Large intestine (tissue), 3 donors: ENCODE data around the gene PTPN4. TPM values are rescaled to one million over a fixed set of nuclear protein-coding genes. Genes with fewer than 3 reads are reported as not detected.

Source experiments
- DNase-seq, 2 donors: peaks; one replicate each; pipeline versions ENCODE4 v3.0.0 to v3.0.0-alpha.2; 2013
- H3K27ac ChIP-seq: one replicate; pipeline ENCODE4 v1.5.1; 2013; ENCODE audit warnings: low read length
- H3K27me3 ChIP-seq: 2 replicates; pipeline ENCODE4 v1.6.1; 2013; ENCODE audit warnings: low read length; ENCODE audit not compliant: control insufficient read depth, insufficient read depth
- H3K36me3 ChIP-seq: 2 replicates; pipeline ENCODE4 v1.6.1; 2013; ENCODE audit warnings: low read length; ENCODE audit not compliant: control insufficient read depth, insufficient read depth
- H3K4me1 ChIP-seq: one replicate; pipeline ENCODE4 v1.6.1; 2013; ENCODE audit warnings: low read length; ENCODE audit not compliant: control insufficient read depth, insufficient read depth
- H3K4me3 ChIP-seq: one replicate; pipeline ENCODE4 v1.5.1; 2013; ENCODE audit warnings: low read length
- H3K9me3 ChIP-seq: one replicate; pipeline ENCODE4 v1.6.1; 2013; ENCODE audit warnings: mild to moderate bottlenecking, low read depth, low read length, moderate library complexity; ENCODE audit not compliant: control insufficient read depth
- WGBS: methylation state at CpG from one replicate; pipeline ENCODE4 v1.1.5; 2013; ENCODE audit warnings: low lambda C conversion rate; ENCODE audit not compliant: insufficient coverage; 5-methylcytosine and 5-hydroxymethylcytosine counted together
- polyA plus RNA-seq: library from polyadenylated mRNA; unstranded; fragments of 120-200 nt; gene quantifications from one replicate; pipeline ENCODE4 v1.2.1, GENCODE V29; 2013

Gene PTPN4
- polyA plus RNA-seq, 1 donor: 13.3 TPM

- peaks cover 10% of the 10 kb centered on the region for H3K36me3 ChIP-seq
- H3K4me1 ChIP-seq: no peaks in the 10 kb centered on the region
- 100% methylated on average over 1 of the region's 2 CpGs for WGBS
- no peak for DNase-seq
- no peak overlapping the region for H3K27ac ChIP-seq
- H3K27me3 ChIP-seq: no peaks in the 10 kb centered on the region
- no peak overlapping the region for H3K4me3 ChIP-seq
- H3K9me3 ChIP-seq: no peaks in the 10 kb centered on the region
These were observed 178.0 kb downstream of the PTPN4 start for GRCh38 chr2:119937680-119938079.

DNA sequence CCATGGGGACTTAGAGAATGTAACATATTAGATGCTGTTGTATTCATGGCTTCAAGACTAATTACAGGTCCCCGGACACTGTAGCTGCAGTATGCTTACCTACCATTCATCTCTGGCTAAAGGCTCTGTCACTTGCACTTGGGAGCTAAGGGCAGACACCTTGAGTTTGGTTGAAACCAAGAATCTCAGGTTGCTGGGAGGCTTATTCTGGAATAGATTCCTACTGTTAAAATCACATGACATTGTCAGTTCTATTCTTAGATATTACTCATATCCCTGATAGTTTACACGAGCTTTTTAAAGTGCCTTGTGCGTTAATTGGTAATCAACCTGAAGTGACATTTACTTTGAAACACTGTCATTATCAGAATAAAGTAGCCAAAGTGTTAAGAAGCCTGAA, 180.2 kb downstream of the PTPN4 start:
- peaks cover 3% of the 10 kb centered on the region for H3K36me3 ChIP-seq
- H3K4me3 ChIP-seq: no peak overlapping the region
- no peaks in the 10 kb centered on the region for H3K9me3 ChIP-seq
- no peak for DNase-seq
- H3K27me3 ChIP-seq: no peaks in the 10 kb centered on the region
- WGBS: 80% methylated on average over 2 of the region's 3 CpGs
- H3K27ac ChIP-seq: no peak overlapping the region
- no peaks in the 10 kb centered on the region for H3K4me1 ChIP-seq

- Histone ChIP-seq H3K9me3 (no peaks in the 10 kb centered on the region), H3K36me3 (peaks cover 4% of the 10 kb centered on the region), H3K27ac (no peak overlapping the region), H3K4me1 (no peaks in the 10 kb centered on the region), H3K27me3 (no peaks in the 10 kb centered on the region), H3K4me3 (no peak overlapping the region)
- DNase-seq: no peak
These were observed 181.1 kb downstream of the PTPN4 start for GRCh38 chr2:119940856-119941255.

GRCh38 chr2:119941388-119941787, 181.7 kb downstream of the PTPN4 start:
- H3K27me3 ChIP-seq: no peaks in the 10 kb centered on the region
- 80% methylated on average over 1 of the region's 1 CpG for WGBS
- no peak overlapping the region for H3K4me3 ChIP-seq
- H3K36me3 ChIP-seq: peaks cover 4% of the 10 kb centered on the region
- no peak overlapping the region for H3K27ac ChIP-seq
- DNase-seq: no peak
- H3K4me1 ChIP-seq: no peaks in the 10 kb centered on the region
- no peaks in the 10 kb centered on the region for H3K9me3 ChIP-seq

DNA sequence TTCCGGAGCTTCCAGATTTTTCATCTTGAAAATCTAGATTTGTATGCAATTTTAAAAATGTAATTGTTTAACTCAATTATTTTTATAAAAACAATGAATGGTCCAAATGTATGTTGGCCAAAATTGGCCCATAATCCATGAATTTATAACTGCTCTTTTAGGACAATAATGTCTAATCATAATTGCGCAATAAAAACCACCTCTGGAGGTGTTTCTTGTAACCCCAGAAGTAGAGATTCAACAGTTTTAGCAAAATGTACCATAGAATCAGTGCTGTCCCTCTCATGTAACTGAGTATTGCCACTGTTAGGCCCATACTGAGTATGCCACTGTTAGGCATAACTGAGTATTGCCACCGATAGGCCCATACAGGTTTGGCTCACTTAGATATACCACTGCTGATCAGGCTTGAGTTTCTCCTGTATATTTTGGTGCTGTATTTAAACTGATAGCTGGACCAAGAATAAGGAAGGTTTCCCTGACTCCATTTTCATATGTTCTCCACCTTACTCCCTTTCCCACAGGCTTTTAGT, 182.3 kb downstream of the PTPN4 start:
- Histone ChIP-seq H3K27me3 (no peaks in the 10 kb centered on the region), H3K9me3 (no peaks in the 10 kb centered on the region), H3K36me3 (peaks cover 4% of the 10 kb centered on the region), H3K4me1 (no peaks in the 10 kb centered on the region), H3K27ac (no peak overlapping the region), H3K4me3 (no peak overlapping the region)
- no peak for DNase-seq
- 83% methylated on average over 1 of the region's 3 CpGs for WGBS

- Histone ChIP-seq H3K9me3 (no peaks in the 10 kb centered on the region), H3K27ac (no peak overlapping the region), H3K4me1 (no peaks in the 10 kb centered on the region), H3K4me3 (no peak overlapping the region), H3K27me3 (no peaks in the 10 kb centered on the region), H3K36me3 (peaks cover 2% of the 10 kb centered on the region)
- DNase-seq: peak; percentile 37 to 68
These were observed 183.3 kb downstream of the PTPN4 start for GRCh38 chr2:119943058-119943457.

GRCh38 chr2:119947535-119947934, 187.8 kb downstream of the PTPN4 start:
- whole genome bisulfite sequencing: no CpG with 5 or more reads among the region's 1 CpG
- Histone ChIP-seq H3K4me1 (no peaks in the 10 kb centered on the region), H3K9me3 (no peaks in the 10 kb centered on the region), H3K27ac (no peak overlapping the region), H3K27me3 (no peaks in the 10 kb centered on the region), H3K4me3 (no peak overlapping the region), H3K36me3 (peaks cover 9% of the 10 kb centered on the region)
- DNase-seq: no peak

DNA sequence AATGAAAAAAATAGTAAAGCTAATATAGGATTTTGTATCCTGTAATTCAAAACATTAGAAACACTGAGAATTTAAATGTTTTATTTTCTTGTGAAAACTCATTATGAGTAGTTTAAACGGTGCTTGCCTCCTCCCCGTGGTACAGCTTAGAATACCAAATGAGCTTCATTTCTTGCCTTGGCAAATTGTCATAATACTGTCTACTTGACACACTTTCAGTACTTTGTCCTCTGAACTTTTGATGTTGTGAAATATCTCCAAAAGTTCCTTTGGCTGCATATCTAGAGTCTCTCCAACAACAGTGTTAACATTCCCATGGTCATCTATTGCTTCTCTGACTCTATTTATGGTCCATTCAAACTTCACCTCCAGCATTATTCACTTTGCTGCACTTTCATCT, 191.2 kb downstream of the PTPN4 start:
- WGBS: 67% methylated on average over 1 of the region's 2 CpGs
- peak; percentile 21 to 58 for DNase-seq

DNA sequence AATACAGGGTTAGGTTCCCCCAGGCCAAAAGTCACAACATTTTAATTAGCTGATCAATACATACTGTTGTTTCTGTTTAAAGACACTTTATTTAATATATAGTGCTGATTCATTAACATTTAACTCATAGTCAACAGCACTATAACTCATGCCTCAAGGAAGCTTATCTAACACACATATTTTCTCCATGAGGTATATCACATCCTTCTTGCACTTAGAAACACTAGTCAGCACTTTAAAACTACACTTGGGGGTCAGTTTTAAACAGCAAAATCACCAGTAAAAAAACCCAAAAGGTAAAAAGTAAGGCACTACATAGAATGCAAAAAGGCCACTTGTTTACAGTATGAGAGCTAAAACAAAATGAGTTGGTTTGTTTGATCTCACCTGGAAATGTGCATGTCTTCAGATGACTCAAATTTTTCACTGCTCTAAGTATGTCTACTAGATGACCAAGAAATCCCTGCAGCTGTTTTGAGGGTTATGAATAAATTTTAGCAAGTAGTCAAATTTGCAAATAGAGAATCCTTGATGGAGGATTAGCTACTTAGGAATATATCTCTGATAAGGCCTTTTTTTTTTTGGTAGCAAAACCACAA, 199.0 kb downstream of the PTPN4 start:
- Histone ChIP-seq H3K27ac (peak overlapping the region; percentile 17), H3K9me3 (peaks cover 3% of the 10 kb centered on the region), H3K27me3 (no peaks in the 10 kb centered on the region), H3K4me3 (no peak overlapping the region), H3K36me3 (peaks cover 16% of the 10 kb centered on the region), H3K4me1 (no peaks in the 10 kb centered on the region)
- peak; percentile 7 to 50 for DNase-seq

More for the DNA sequence above, 191.2 kb downstream of the PTPN4 start:
- Histone ChIP-seq H3K27ac (no peak overlapping the region), H3K4me3 (no peak overlapping the region), H3K4me1 (no peaks in the 10 kb centered on the region), H3K27me3 (no peaks in the 10 kb centered on the region), H3K9me3 (no peaks in the 10 kb centered on the region), H3K36me3 (peaks cover 20% of the 10 kb centered on the region)

DNA sequence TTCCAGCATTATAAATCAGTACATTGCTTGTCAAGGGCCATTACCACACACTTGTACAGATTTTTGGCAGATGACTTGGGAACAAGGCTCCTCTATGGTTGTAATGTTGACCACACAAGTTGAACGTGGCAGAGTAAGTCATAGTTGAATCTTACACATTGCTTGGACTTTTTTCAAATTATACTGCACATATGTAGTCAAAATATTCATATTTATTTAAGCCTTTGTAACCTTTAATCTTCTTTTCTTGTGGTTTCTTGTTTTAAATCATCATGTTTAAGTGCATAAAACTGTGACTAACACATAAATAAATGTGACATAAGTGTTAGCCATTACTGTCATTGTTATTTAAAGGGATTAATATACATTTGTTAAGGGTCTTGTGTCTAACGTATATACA, 201.1 kb downstream of the PTPN4 start:
- DNase-seq: no peak
- Histone ChIP-seq H3K9me3 (peaks cover 3% of the 10 kb centered on the region), H3K4me3 (no peak overlapping the region), H3K27ac (no peak overlapping the region), H3K27me3 (no peaks in the 10 kb centered on the region), H3K36me3 (peaks cover 15% of the 10 kb centered on the region), H3K4me1 (no peaks in the 10 kb centered on the region)
- 100% methylated on average over 1 of the region's 2 CpGs for WGBS

- H3K36me3 ChIP-seq: peaks cover 4% of the 10 kb centered on the region
- H3K27ac ChIP-seq: no peak overlapping the region
- no peaks in the 10 kb centered on the region for H3K9me3 ChIP-seq
- H3K4me3 ChIP-seq: no peak overlapping the region
- no peaks in the 10 kb centered on the region for H3K27me3 ChIP-seq
- DNase-seq: peak in 1 of 2 donors; percentile 32
- H3K4me1 ChIP-seq: no peaks in the 10 kb centered on the region
These were observed 222.2 kb downstream of the PTPN4 start for GRCh38 chr2:119981896-119982295.
